SU-DHL-6 (cell line): ENCODE data around the gene SYCP2L.

Source experiments
- EZH2phosphoT487 ChIP-seq: fragments of 200-600 bp; sonication (generic), shearing (Covaris generic); conservative IDR thresholded peaks from 2 replicates; pipeline ENCODE4 v1.6.1; 2018; ENCODE audit warnings: mild to moderate bottlenecking, antibody characterized with exemption, low read length, moderate library complexity, mixed read lengths
- TF ChIP-seq, protein P1 (sequence below): fragments of 200-600 bp; sonication (generic); IDR thresholded peaks from one replicate; pipeline ENCODE4 v1.5.1; 2017; ENCODE audit warnings: antibody characterized with exemption, mild to moderate bottlenecking, low read length, moderate library complexity; ENCODE audit not compliant: insufficient read depth, poor library complexity, severe bottlenecking

DNA sequence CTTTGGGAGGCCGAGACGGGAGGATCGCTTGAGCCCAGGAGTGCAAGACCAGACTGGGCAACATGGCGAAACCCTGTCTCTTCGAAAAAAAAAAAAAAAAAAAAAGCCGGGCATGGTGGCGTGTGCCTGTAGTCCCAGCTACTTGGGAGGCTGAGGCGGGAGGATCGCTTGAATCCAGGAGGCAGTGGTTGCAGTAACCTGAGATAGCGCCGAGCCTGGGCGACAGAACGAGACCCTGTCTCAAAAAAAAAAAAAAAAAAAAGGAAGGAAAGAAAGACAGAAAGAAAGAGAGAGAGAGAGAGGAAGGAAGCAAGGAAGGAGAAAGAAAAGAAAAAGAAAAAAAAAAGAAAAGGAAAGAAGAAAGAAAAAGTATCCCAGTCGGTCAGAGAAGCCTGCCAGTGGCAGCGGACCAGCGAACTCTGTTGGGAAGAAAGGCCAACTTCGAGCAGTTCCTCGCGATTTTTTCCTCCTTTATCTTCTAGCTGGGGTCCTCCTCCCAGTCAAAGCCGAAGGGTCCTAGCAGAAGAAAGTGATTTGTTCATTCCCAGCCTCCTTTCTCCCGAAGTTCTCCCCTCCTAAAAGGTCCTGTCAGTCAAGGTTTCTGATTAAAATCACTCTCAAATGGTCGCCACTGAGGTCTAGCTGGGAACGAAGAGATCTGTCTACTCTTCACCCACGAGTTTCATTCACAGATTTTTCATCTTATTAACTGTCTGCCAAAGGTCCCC, 2.4 kb upstream of the SYCP2L start:
- TF ChIP-seq, protein P1, sequence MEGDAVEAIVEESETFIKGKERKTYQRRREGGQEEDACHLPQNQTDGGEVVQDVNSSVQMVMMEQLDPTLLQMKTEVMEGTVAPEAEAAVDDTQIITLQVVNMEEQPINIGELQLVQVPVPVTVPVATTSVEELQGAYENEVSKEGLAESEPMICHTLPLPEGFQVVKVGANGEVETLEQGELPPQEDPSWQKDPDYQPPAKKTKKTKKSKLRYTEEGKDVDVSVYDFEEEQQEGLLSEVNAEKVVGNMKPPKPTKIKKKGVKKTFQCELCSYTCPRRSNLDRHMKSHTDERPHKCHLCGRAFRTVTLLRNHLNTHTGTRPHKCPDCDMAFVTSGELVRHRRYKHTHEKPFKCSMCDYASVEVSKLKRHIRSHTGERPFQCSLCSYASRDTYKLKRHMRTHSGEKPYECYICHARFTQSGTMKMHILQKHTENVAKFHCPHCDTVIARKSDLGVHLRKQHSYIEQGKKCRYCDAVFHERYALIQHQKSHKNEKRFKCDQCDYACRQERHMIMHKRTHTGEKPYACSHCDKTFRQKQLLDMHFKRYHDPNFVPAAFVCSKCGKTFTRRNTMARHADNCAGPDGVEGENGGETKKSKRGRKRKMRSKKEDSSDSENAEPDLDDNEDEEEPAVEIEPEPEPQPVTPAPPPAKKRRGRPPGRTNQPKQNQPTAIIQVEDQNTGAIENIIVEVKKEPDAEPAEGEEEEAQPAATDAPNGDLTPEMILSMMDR = no peak
- no peak for TF ChIP-seq EZH2phosphoT487
